IPS-11a (cell line): Measurements from ENCODE around the gene CFAP57.

Experiments
- H3K4me3 ChIP-seq: one replicate; pipeline ENCODE4 v1.5.1; 2013; ENCODE audit warnings: low read depth, low read length, control low read depth

The CFAP57 gene

GRCh38 chr1:43222879-43223278, 50.7 kb downstream of the CFAP57 start:
- H3K4me3 ChIP-seq = no peak overlapping the region

- H3K4me3 ChIP-seq = no peak overlapping the region
Measured at GRCh38 chr1:43225168-43225567, 53.0 kb downstream of the CFAP57 start.

- H3K4me3 ChIP-seq = no peak overlapping the region
Measured at GRCh38 chr1:43227143-43227764, 55.1 kb downstream of the CFAP57 start.

- no peak overlapping the region for H3K4me3 ChIP-seq
Measured at GRCh38 chr1:43229826-43230780, 58.0 kb downstream of the CFAP57 start.

- no peak overlapping the region for H3K4me3 ChIP-seq
Measured at GRCh38 chr1:43232074-43232473, 59.9 kb downstream of the CFAP57 start.

GRCh38 chr1:43232482-43232881, 60.4 kb downstream of the CFAP57 start:
- no peak overlapping the region for H3K4me3 ChIP-seq

- no peak overlapping the region for H3K4me3 ChIP-seq
Measured at GRCh38 chr1:43233631-43234030, 61.5 kb downstream of the CFAP57 start.

- no peak overlapping the region for H3K4me3 ChIP-seq
Measured at GRCh38 chr1:43234267-43234666, 62.1 kb downstream of the CFAP57 start.

GRCh38 chr1:43235040-43235439, 62.9 kb downstream of the CFAP57 start:
- H3K4me3 ChIP-seq = no peak overlapping the region

- no peak overlapping the region for H3K4me3 ChIP-seq
Measured at GRCh38 chr1:43235451-43236121, 63.5 kb downstream of the CFAP57 start.

- no peak overlapping the region for H3K4me3 ChIP-seq
Measured at GRCh38 chr1:43237121-43237520, 65.0 kb downstream of the CFAP57 start.

- H3K4me3 ChIP-seq = no peak overlapping the region
Measured at GRCh38 chr1:43238085-43238484, 66.0 kb downstream of the CFAP57 start.

- no peak overlapping the region for H3K4me3 ChIP-seq
Measured at GRCh38 chr1:43238991-43239469, 66.9 kb downstream of the CFAP57 start.

- no peak overlapping the region for H3K4me3 ChIP-seq
Measured at GRCh38 chr1:43239484-43239883, 67.4 kb downstream of the CFAP57 start.

- no peak overlapping the region for H3K4me3 ChIP-seq
Measured at GRCh38 chr1:43241413-43241836, 69.3 kb downstream of the CFAP57 start.

- no peak overlapping the region for H3K4me3 ChIP-seq
Measured at GRCh38 chr1:43243299-43243698, 71.2 kb downstream of the CFAP57 start.

- H3K4me3 ChIP-seq = no peak overlapping the region
Measured at GRCh38 chr1:43246466-43247213, 74.5 kb downstream of the CFAP57 start.

- no peak overlapping the region for H3K4me3 ChIP-seq
Measured at GRCh38 chr1:43247256-43247921, 75.3 kb downstream of the CFAP57 start.

- no peak overlapping the region for H3K4me3 ChIP-seq
Measured at GRCh38 chr1:43250351-43250761, 78.2 kb downstream of the CFAP57 start.

- H3K4me3 ChIP-seq = no peak overlapping the region
Measured at GRCh38 chr1:43251024-43251423, 78.9 kb downstream of the CFAP57 start.
